SK-N-MC (cell line): ENCODE results near the gene MTCH1.

Experiments used
- EZH2 ChIP-seq: fragments of 200-600 bp; sonication (generic); IDR thresholded peaks from one replicate; pipeline ENCODE4 v1.6.1; 2017; ENCODE audit warnings: antibody characterized with exemption
- POLR2AphosphoS5 ChIP-seq: IDR thresholded peaks from 2 replicates; pipeline ENCODE4 v1.6.1; 2012; ENCODE audit warnings: mild to moderate bottlenecking, low read depth, low read length, borderline replicate concordance

- TF ChIP-seq EZH2 (no peak), POLR2AphosphoS5 (no peak)
Observed at GRCh38 chr6:37027036-37027720, 41.2 kb upstream of the MTCH1 start.
